ENCODE data around the gene COL4A2.

DNA sequence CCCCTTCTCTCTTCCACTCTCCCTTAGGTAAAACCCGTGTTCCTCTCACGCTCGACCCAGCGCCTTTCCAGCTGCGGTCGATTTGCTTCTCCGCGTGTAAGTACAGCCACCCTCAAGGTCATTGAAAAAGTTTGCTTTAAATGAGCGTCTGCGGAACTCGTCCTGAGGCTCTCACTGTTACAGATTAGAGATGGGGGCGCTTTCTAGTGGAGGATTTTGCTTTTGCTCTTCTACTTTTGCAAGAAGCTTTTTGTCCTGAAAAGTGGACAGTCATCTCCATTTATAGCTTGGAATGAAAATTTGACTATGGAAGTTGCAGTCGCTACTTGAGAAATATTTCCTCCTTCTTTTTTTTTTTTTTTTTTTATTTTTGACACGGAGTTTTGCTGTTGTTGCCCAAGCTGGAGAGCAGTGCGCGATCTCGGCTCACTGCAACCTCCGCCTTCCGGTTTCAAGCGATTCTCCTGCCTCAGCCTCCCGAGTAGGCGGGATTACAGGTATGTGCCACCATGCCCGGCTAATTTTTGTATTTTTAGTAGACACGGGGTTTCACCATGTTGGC is 255.0 kb downstream of the COL4A2 start:
- TF ChIP-seq, protein P1, sequence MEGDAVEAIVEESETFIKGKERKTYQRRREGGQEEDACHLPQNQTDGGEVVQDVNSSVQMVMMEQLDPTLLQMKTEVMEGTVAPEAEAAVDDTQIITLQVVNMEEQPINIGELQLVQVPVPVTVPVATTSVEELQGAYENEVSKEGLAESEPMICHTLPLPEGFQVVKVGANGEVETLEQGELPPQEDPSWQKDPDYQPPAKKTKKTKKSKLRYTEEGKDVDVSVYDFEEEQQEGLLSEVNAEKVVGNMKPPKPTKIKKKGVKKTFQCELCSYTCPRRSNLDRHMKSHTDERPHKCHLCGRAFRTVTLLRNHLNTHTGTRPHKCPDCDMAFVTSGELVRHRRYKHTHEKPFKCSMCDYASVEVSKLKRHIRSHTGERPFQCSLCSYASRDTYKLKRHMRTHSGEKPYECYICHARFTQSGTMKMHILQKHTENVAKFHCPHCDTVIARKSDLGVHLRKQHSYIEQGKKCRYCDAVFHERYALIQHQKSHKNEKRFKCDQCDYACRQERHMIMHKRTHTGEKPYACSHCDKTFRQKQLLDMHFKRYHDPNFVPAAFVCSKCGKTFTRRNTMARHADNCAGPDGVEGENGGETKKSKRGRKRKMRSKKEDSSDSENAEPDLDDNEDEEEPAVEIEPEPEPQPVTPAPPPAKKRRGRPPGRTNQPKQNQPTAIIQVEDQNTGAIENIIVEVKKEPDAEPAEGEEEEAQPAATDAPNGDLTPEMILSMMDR (IDR thresholded peaks at IDR 0.05) = no peak
- no peak for TF ChIP-seq POLR2A (IDR thresholded peaks at IDR 0.05)
- TF ChIP-seq POLR2AphosphoS5 (IDR thresholded peaks at IDR 0.05; ENCODE audit: insufficient read depth in 1 of 2, low read depth in 1 of 2) = no peak

All from vagina (tissue), 2 donors.